Thoracic aorta (tissue), 2 donors: ENCODE results near the gene CLSTN2. TPM values are rescaled to one million over a fixed set of nuclear protein-coding genes. Genes with fewer than 3 reads are reported as not detected.

Source experiments
- ATAC-seq: fragments of 150-250 bp; one replicate; pipeline ENCODE4 v1.8.0; 2017; ENCODE audit warnings: low read depth; ENCODE audit not compliant: insufficient number of reproducible peaks, low FRiP score
- DNase-seq: peaks from one replicate; pipeline ENCODE4 v3.0.0-alpha.2; 2020; ENCODE audit warnings: low spot score
- H3K27ac ChIP-seq, 2 donors: fragments of 200-600 bp; sonication (generic); 1 replicate in 1 of 2; 2 replicates in 1 of 2; pipeline ENCODE4 v1.5.1; 2016; ENCODE audit warnings: mild to moderate bottlenecking in 2 of 2, moderate library complexity in 2 of 2
- H3K27me3 ChIP-seq: fragments of 200-600 bp; sonication (generic); replicated peaks from 2 replicates; pipeline ENCODE4 v1.6.0; 2016; ENCODE audit warnings: mild to moderate bottlenecking; ENCODE audit not compliant: insufficient read depth
- H3K36me3 ChIP-seq: fragments of 200-600 bp; sonication (generic); one replicate; pipeline ENCODE4 v1.5.1; 2016
- H3K4me1 ChIP-seq, 2 donors: fragments of 200-600 bp; sonication (generic); 1 replicate in 1 of 2; 2 replicates in 1 of 2; pipeline versions ENCODE4 v1.5.1 to v1.6.0; 2016; ENCODE audit warnings: low read depth in 2 of 2, mild to moderate bottlenecking in 1 of 2; ENCODE audit not compliant: control insufficient read depth in 1 of 2
- H3K4me3 ChIP-seq: fragments of 200-600 bp; sonication (generic); 2 replicates; pipeline ENCODE4 v1.5.1; 2016; ENCODE audit warnings: mild to moderate bottlenecking
- H3K9me3 ChIP-seq: fragments of 200-600 bp; sonication (generic); 2 replicates; pipeline ENCODE4 v1.5.1; 2016
- CTCF ChIP-seq: fragments of 200-600 bp; sonication (generic); IDR thresholded peaks from one replicate; pipeline ENCODE4 v1.5.1; 2019; ENCODE audit warnings: antibody characterized with exemption
- total RNA-seq, 2 donors: library from RNA; depleted of rRNA; stranded (reverse); fragments of >200 nt; gene quantifications; one replicate each; pipeline versions ENCODE4 v1.1.0 to v1.2.3, GENCODE V29; 2016

The CLSTN2 gene
- total RNA-seq, 2 donors from 2014 or later: 7.6 to 15.7 TPM

- Histone ChIP-seq H3K27me3 (no peaks in the 10 kb centered on the region), H3K36me3 (no peaks in the 10 kb centered on the region), H3K27ac (no peak overlapping the region), H3K4me1 (no peaks in the 10 kb centered on the region), H3K9me3 (peaks cover 3% of the 10 kb centered on the region), H3K4me3 (no peak overlapping the region)
- TF ChIP-seq CTCF: no peak
- ATAC-seq (no peak), DNase-seq (no peak)
These were observed 412.2 kb downstream of the CLSTN2 start for GRCh38 chr3:140347151-140347550.

- Histone ChIP-seq H3K9me3 (no peaks in the 10 kb centered on the region), H3K4me1 (no peaks in the 10 kb centered on the region), H3K27me3 (no peaks in the 10 kb centered on the region), H3K27ac (no peak overlapping the region), H3K4me3 (no peak overlapping the region), H3K36me3 (no peaks in the 10 kb centered on the region)
- no peak for TF ChIP-seq CTCF
- DNase-seq (no peak), ATAC-seq (no peak)
These were observed 415.0 kb downstream of the CLSTN2 start for GRCh38 chr3:140349938-140350337.

GRCh38 chr3:140351466-140351865, 416.5 kb downstream of the CLSTN2 start:
- Histone ChIP-seq H3K4me3 (no peak overlapping the region), H3K9me3 (no peaks in the 10 kb centered on the region), H3K4me1 (no peaks in the 10 kb centered on the region), H3K27ac (no peak overlapping the region), H3K27me3 (no peaks in the 10 kb centered on the region), H3K36me3 (no peaks in the 10 kb centered on the region)
- DNase-seq (no peak), ATAC-seq (no peak)
- TF ChIP-seq CTCF: no peak

- TF ChIP-seq CTCF: no peak
These were observed 420.5 kb downstream of the CLSTN2 start for GRCh38 chr3:140355481-140355880.

GRCh38 chr3:140358686-140359085, 423.7 kb downstream of the CLSTN2 start:
- ATAC-seq: no peak
- H3K9me3 ChIP-seq: no peaks in the 10 kb centered on the region

More at GRCh38 chr3:140355481-140355880, 420.5 kb downstream of the CLSTN2 start:
- no peaks in the 10 kb centered on the region for H3K9me3 ChIP-seq
- H3K27ac ChIP-seq: no peak overlapping the region
- DNase-seq (no peak), ATAC-seq (no peak)
- H3K27me3 ChIP-seq: no peaks in the 10 kb centered on the region
- H3K36me3 ChIP-seq: no peaks in the 10 kb centered on the region
- H3K4me1 ChIP-seq: no peaks in the 10 kb centered on the region
- no peak overlapping the region for H3K4me3 ChIP-seq

More at GRCh38 chr3:140358686-140359085, 423.7 kb downstream of the CLSTN2 start:
- Histone ChIP-seq H3K27ac (no peak overlapping the region), H3K4me1 (no peaks in the 10 kb centered on the region), H3K27me3 (no peaks in the 10 kb centered on the region), H3K36me3 (no peaks in the 10 kb centered on the region), H3K4me3 (no peak overlapping the region)
- TF ChIP-seq CTCF: no peak
- DNase-seq: no peak
